Daoy (cell line): ENCODE results near the gene MLST8. TPM values are rescaled to one million over a fixed set of nuclear protein-coding genes. Genes with fewer than 3 reads are reported as not detected.
"Not testable (repeated sequence)": the region's sequence is repeated elsewhere in the genome, so short reads cannot be mapped to it uniquely, and the experiment has no call there.

Source experiments
- DNase-seq: peaks from one replicate; pipeline ENCODE4 v3.0.0-alpha.2; 2015; ENCODE audit warnings: low read depth
- total RNA-seq: library from RNA; depleted of rRNA; stranded (reverse); fragments of >200 nt; shearing (Covaris generic); gene quantifications from 2 replicates; pipeline ENCODE4 v1.2.3, GENCODE V29; 2014

Gene MLST8
- total RNA-seq, 1 experiment from 2014 or later = 19.3 TPM

GRCh38 chr16:2231016-2231931 lies 26.0 kb downstream of the MLST8 start:
- DNase-seq = peak; percentile 31

DNA sequence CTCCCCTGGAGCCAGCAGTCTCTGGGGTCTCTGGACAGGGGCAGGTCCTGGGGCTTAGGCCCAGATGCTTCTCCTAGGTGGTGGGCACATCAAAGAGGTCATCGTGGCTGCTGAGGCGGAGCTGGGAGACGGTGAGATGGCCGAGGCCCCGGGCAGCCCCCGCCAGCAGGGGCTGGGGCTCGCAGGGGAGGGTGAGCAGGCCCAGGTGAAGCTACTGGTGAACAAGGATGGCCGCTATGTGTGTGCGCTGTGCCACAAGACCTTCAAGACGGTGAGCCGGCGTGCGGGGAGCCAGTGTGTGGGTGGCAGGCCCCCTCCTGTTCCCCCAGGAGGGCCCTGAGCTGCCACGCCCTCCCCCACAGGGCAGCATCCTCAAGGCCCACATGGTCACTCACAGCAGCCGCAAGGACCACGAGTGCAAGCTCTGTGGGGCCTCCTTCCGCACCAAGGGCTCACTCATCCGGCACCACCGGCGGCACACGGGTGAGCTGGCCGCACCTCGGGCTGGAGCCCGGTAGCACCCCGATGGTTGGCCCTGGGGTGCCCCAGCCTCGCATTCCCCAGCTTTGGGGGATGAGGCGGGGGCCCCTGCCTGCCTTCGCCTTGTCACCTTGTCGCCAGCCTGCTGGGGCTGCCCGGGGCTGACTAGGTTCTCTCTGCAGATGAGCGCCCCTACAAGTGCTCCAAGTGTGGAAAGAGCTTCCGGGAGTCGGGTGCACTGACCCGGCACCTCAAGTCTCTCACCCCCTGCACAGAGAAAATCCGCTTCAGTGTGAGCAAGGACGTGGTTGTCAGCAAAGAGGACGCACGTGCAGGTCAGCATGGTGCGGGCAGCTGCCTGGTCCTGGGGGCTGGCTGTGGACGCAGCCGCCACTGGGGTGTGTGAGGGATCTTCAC lies 27.1 kb downstream of the MLST8 start:
- DNase-seq = no peak

DNA sequence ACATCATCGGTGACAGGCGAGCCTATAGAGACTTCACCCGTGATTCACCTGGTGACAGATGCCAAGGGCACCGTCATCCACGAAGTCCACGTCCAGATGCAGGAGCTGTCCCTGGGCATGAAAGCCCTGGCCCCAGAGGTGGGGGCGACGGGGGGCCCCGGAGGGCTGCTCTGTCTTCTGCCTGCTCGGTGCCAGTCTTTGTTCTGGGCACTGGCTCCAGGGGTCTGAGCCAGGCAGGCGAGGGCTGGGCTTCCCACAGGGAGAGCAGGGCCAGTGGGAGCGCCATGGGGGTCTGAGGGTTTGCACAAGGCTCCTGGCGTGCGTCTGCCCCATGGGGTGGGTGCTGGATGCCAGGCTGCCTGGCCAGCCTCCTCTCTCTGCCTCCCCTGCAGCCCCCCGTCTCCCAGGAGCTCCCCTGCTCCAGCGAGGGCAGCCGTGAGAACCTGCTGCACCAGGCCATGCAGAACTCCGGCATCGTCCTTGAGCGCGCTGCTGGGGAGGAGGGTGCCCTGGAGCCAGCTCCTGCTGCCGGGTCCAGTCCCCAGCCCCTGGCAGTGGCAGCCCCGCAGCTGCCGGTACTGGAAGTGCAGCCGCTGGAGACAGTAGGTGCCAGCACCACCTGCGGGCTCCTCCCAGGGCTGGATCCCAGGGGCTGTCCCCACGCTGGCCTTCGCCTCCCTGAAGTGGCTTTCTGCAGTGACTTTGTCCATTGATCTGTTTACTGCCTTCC lies 28.0 kb downstream of the MLST8 start:
- no peak for DNase-seq

DNA sequence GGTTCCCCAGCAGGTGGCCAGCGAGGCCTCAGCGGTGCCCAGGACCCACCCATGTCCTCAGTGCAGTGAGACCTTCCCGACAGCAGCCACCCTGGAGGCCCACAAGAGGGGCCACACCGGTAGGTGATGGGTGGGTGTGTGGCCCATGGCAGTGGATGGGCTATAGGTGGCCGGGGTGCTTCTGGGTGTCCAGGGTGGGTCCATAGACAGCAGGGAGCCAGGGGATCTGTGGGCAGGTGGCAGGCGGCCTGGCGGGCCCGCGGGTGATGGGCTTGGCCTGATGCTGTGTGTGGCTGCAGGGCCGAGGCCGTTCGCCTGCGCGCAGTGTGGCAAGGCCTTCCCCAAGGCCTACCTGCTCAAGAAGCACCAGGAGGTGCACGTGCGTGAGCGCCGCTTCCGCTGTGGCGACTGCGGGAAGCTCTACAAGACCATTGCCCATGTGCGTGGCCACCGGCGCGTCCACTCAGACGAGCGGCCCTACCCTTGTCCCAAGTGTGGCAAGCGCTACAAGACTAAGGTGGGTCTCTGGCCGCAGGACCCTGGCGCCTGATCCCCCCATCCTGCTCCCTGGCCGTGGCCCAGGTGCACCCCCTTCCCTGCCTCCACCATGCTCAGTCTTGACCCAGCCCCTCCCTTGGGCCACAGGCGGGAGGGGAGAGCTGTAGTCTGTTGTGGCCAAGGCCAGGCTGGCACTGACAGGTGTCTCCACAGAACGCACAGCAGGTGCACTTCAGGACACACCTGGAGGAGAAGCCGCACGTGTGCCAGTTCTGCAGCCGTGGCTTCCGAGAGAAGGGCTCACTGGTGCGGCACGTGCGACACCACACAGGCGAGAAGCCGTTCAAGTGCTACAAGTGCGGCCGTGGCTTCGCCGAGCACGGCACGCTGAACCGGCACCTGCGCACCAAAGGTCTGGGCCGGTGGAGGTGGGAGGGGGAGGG lies 28.9 kb downstream of the MLST8 start:
- no peak for DNase-seq

DNA sequence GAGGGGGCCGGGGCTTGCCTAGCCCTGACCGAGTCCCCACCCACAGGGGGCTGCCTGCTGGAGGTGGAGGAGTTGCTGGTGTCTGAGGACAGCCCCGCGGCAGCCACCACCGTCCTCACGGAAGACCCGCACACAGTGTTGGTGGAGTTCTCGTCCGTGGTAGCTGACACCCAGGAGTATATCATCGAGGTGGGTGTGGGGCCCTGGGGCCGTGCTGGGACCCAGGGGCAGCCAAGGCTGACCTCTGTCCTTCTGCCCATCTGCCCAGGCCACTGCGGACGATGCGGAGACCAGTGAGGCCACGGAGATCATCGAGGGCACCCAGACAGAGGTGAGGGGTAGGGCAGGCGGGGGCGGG lies 29.5 kb downstream of the MLST8 start:
- DNase-seq = no peak

- DNase-seq = no peak
Measured at GRCh38 chr16:2235234-2235651, 30.0 kb downstream of the MLST8 start.

GRCh38 chr16:2235695-2236336 lies 30.6 kb downstream of the MLST8 start:
- no peak for DNase-seq

- no peak for DNase-seq
Measured at GRCh38 chr16:2236337-2237101, 31.3 kb downstream of the MLST8 start, which contains the start of gene DNASE1L2. Gene DNASE1L2 (plus strand): TSS chr16:2236444. CDS start chr16:2236817, 373 bp downstream.

DNA sequence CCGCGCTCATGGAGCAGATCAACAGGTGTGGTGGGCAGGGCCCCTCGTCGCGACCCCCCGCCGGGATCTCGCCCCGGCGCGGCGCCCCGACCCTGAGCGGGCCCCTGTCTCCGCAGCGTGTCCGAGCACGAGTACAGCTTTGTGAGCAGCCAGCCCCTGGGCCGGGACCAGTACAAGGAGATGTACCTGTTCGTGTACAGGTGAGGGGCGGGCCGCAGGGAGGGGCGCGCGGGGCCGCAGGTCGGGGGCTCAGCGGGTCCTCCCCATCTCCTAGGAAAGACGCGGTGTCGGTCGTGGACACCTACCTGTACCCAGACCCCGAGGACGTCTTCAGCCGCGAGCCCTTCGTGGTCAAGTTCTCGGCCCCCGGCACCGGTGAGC lies 31.8 kb downstream of the MLST8 start:
- no peak for DNase-seq

DNA sequence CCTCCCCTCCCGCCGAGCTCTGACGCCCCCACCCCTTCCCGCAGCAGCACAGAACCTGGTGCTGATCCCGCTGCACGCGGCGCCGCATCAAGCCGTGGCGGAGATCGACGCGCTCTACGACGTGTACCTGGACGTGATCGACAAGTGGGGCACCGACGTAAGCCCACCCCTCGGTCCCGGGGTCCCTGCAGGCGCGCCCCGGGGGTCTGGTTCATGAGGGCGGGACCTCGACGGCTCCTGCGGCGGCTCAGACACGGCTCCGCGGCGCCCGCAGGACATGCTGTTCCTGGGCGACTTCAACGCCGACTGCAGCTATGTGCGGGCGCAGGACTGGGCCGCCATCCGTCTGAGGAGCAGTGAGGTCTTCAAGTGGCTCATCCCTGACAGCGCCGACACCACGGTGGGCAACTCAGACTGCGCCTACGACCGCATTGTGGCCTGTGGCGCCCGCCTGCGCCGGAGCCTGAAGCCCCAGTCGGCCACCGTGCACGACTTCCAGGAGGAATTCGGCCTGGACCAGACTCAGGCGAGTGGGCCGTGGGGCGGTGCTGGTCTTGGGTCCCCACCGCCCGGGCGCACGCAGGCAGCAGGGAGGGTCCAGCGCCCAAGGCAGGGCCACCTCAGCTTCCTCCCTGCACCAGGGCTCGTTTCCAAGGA lies 32.4 kb downstream of the MLST8 start:
- no peak for DNase-seq

GRCh38 chr16:2238150-2238837 lies 33.0 kb downstream of the MLST8 start:
- no peak for DNase-seq

DNA sequence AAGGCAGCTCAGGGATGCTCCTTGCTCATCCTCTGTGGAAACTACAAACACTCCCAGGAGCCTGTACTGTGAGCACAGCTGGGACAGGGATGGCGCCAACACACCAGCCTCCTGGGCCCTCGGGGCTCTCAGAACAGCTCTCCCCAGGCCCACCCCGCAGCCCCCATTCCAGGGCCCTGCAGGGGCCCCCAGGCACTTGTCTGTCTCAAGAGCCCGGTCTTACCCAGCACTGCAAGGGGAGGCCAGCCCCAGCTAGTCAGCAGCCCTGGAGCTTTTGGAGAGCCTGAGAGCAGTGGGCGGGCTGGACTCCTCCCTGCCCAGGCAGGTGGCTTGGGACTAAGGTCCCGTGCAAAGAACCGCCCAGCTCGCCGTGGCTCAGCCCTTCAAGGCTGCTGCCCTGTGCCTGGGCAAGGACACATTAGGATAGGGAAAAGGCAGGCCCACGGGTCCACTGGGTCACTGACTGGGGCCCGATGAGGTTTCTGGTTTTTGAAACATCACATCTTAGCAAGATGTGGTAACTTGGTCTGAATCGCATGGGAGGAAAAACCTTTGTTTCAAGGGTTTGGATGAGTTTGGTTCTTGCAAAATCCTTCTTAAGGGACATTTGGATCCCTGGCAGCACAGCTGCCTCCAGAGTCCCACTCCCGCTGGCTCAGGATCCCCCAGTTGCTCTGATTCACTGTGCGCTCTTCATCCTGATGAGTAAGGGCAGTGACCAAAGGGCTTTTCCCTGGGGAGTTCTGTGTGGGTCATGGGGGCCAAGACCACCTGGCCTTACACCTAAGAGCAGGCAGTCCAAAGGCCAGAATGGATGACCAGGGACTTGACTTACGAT lies 33.8 kb downstream of the MLST8 start:
- no peak for DNase-seq

DNA sequence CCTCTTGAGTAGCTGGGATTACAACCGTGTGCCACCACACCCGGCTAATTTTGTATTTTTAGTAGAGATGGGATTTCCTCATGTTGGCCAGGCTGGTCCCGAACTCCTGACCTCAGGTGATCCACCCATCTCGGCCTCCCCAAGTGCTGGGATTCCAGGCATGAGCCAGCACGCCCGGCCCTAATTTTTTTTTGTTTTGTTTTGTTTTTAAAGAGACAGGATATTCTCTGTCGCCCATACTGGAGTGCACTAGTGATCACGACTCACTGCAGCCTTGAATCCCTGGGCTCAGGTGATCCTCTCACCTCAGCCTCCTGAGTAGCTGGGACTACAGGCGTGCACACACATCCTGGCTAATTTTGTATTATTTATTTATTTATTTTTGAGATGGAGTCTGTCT lies 35.1 kb downstream of the MLST8 start:
- not testable (repeated sequence) for DNase-seq

DNA sequence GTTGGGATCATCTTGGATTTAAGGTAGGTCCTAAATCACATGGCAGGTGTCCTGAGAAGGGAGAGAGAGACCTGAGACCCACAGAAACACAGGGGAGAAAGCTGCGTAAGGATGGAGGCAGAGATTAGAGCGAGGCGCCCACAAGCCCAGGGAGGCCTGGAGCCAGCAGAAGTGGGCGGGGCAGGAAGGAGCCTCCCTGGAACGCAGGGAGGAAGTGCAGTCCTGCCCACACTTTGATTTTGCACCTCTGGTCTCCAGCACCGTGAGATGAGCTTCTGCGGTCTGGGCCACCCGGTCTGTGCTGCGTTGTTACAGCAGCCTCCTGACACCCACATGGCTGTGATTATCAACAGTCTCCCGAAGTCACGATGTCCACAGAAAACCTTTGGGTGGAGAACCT lies 37.3 kb downstream of the MLST8 start:
- DNase-seq = no peak

- DNase-seq = peak; percentile 32
Measured at GRCh38 chr16:2243031-2243528, 37.8 kb downstream of the MLST8 start.

GRCh38 chr16:2243781-2244180 lies 38.5 kb downstream of the MLST8 start:
- DNase-seq = no peak

- DNase-seq = no peak
Measured at GRCh38 chr16:2244301-2244700, 39.0 kb downstream of the MLST8 start.
